Coronary artery (tissue), 2 donors: ENCODE data around the gene GNA12.
A peak's percentile ranks its signal among the peaks of the same experiment; 100 is the strongest.
"Not testable (repeated sequence)": the region's sequence is repeated elsewhere in the genome, so short reads cannot be mapped to it uniquely, and the experiment has no call there.

Source experiments
- DNase-seq: peaks from one replicate; pipeline ENCODE4 v3.0.0-alpha.2; 2017; ENCODE audit warnings: low spot score
- H3K27ac ChIP-seq, 2 donors: fragments of 200-600 bp; sonication (generic); one replicate each; pipeline ENCODE4 v1.5.1; 2016 to 2019
- H3K4me3 ChIP-seq: fragments of 200-600 bp; sonication (generic); 2 replicates; pipeline ENCODE4 v1.5.1; 2016; ENCODE audit warnings: mild to moderate bottlenecking, moderate library complexity
- CTCF ChIP-seq: fragments of 200-600 bp; sonication (generic); IDR thresholded peaks from one replicate; pipeline ENCODE4 v1.5.1; 2019; ENCODE audit warnings: antibody characterized with exemption

The GNA12 gene

DNA sequence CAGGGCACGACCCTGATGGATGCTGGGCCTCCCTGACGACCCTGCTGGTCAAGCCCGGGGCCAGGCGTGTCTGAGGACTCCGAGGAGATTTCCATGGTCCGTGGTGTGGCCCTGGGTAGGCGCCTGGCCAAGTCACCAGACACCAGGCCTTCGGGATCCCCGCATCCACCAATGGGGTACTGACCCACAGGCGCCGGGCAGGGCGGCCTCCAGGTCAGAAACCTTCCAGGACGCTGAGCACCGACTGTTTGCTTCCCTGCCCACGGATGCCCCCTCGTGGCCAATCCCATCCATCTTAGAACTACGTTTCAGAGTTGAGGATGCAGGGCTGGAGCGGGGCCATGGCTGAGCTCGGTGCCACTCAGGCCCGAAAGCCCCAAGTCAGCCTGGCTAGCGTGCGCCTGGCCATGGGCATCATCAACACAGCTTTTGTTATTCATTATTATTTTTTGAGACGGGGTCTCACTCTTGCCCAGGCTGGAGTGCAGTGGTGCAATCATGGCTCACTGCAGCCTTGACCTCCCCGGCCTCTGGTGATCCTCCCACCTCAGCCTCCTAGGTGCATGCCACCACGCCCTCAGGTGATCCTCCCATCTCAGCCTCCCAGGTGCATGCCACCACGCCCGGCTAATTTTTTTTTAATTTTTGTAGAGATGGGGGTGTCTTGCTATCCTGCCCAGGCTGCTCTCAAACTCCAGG, 163.2 kb downstream of the GNA12 start:
- DNase-seq: peak; percentile 77
- peak; percentile 56 for TF ChIP-seq CTCF
- no peak overlapping the region for H3K4me3 ChIP-seq
- H3K27ac ChIP-seq: no peak overlapping the region

- DNase-seq: no peak
- H3K27ac ChIP-seq: no peak overlapping the region
- no peak overlapping the region for H3K4me3 ChIP-seq
- no peak for TF ChIP-seq CTCF
Measured at GRCh38 chr7:2680256-2680655, 163.9 kb downstream of the GNA12 start.

DNA sequence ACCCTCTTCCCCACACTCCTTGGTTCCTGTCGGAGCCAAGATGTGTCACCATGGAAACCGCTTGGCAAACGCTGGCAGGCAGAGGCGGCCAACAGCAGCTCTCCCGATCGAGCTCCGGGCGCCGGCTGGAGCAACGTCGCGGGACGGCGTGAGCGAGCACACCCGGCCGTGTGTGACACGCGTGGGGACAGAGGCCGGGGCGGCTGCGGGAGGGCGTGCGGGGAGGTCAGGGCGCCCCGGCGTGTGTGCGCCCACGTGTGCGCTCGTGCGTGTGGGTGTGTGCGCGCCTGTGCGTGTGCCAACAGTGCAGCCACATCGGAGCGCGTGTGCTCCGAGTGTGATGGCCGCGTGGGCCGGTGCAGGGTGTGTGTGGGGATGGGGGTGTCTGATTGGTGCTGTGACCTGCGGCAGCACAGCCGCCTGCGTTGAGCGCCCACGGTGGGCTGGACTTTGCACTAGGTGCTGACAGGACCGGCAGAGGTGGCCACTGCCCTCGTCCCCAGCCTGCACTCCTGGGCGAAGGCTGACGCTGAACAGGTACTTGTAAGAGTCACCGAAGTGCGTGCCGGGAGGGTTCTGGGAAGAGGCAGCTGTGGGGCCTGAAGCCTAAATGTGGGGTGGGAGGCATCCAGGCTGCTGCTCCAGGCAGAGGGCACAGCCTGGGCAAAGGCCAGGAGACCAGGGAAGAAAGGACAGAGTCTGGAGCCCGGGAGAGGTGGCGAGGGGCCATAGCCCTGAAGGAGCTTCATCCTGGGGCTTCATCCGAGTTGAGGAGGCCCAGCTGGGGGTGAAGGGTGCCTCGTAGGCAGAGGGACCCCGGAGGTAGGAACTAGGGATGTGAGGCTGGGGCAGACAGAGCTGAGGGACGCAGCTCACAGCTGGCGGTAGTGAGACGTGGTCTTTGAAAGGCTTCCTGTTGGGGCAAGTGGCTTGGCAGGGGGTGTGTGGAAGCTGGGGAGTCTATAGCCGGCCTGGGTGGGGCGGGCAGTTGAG, 164.7 kb downstream of the GNA12 start:
- peak overlapping the region; percentile 49 for H3K4me3 ChIP-seq
- H3K27ac ChIP-seq: not testable (repeated sequence)
- DNase-seq: peak; percentile 72

- H3K4me3 ChIP-seq, DNase-seq, H3K27ac ChIP-seq: not testable (repeated sequence)
Measured at GRCh38 chr7:2678454-2678853, 165.7 kb downstream of the GNA12 start.
